ENCODE data around the gene ARIH2.

Gene ARIH2

DNA sequence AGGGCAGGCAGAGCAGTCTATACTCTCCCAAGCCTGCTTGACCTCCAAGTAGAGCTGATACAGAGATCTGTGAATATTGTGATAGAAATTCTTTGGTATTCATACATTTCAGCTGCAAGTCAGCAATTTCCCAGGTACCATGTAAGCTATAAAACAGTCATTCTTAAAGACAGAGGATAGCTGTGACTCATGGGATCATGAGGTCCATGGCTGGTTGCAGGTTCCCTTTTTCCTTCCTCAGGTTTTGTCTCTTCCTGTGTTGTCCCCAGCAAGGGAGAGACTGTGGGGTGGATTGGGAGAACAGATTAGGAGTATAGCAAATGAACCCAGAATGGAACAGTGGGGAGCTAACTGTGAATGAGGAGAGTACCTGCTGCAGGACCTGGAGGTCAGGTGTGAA lies 66.0 kb downstream of the ARIH2 start:
- H3K27ac ChIP-seq, result no peak overlapping the region
- H3K4me3 ChIP-seq, result no peak overlapping the region
- TF ChIP-seq, protein P1, sequence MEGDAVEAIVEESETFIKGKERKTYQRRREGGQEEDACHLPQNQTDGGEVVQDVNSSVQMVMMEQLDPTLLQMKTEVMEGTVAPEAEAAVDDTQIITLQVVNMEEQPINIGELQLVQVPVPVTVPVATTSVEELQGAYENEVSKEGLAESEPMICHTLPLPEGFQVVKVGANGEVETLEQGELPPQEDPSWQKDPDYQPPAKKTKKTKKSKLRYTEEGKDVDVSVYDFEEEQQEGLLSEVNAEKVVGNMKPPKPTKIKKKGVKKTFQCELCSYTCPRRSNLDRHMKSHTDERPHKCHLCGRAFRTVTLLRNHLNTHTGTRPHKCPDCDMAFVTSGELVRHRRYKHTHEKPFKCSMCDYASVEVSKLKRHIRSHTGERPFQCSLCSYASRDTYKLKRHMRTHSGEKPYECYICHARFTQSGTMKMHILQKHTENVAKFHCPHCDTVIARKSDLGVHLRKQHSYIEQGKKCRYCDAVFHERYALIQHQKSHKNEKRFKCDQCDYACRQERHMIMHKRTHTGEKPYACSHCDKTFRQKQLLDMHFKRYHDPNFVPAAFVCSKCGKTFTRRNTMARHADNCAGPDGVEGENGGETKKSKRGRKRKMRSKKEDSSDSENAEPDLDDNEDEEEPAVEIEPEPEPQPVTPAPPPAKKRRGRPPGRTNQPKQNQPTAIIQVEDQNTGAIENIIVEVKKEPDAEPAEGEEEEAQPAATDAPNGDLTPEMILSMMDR (IDR thresholded peaks at IDR 0.05), result no peak
- DNase-seq (ENCODE audit: low spot score), result no peak

DNA sequence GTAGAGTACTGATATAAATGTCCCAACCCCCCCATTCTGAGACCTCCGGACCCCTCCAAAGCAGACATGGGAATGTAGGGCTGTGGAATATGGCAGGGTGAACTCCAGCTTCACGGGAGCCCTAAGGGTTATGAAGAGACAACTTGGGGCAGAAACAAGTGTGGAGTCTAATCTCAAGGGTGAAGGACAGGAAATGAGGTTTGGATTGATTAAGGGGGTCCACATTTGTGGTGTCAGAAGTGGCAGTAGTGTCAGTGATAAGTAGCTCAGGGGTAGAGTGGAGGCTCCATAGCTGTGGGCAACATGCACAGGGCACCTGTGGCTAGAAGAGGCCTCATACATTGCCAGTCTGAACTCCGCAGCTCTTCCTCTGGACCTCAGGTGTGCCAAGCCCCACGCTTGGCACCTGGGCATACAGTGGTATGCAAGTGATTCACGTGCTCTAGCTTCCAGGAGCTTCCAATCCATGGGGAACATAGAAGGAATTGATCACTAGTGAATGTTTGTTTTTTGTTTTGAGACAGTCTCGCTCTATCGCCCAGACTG lies 67.3 kb downstream of the ARIH2 start:
- H3K27ac ChIP-seq, result no peak overlapping the region
- TF ChIP-seq, protein P1 (IDR thresholded peaks at IDR 0.05), result no peak
- no peak for DNase-seq (ENCODE audit: low spot score)
- H3K4me3 ChIP-seq, result no peak overlapping the region

DNA sequence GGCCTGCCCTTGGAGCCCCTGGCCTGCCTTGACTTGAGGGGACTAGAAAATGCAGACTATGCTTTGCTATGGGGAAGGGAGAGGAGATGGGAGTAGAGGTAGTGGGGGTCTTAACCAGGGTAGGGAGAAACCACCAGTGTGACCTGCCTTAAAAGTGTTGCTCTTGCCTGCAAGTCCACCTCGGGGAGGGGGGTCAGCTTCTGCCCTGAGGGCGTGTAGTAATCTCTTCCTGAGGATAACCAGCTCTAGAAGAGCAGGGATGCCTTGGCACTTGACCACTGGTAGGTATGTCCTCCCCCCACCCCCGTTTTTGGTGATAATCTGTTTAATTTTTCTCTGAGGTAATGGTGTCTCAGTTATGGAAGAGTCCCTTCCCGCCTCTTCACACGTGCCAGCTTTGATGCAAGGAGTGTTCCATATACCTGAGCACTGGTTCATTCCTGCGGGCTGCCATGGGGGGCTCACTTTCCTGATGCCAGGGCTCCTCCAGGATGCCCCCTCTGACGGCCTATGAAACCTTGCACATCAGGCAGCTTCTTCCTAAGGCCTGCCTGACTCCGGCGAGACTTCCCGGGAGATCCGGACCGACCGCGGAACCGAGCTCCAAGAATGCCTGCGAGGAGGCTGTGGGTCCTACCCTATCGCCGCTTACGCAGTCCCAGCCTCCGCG lies 70.6 kb downstream of the ARIH2 start:
- H3K4me3 ChIP-seq, result peak overlapping the region; percentile 80
- no peak for DNase-seq (ENCODE audit: low spot score)
- TF ChIP-seq, protein P1 (IDR thresholded peaks at IDR 0.05), result peak; percentile 15

DNA sequence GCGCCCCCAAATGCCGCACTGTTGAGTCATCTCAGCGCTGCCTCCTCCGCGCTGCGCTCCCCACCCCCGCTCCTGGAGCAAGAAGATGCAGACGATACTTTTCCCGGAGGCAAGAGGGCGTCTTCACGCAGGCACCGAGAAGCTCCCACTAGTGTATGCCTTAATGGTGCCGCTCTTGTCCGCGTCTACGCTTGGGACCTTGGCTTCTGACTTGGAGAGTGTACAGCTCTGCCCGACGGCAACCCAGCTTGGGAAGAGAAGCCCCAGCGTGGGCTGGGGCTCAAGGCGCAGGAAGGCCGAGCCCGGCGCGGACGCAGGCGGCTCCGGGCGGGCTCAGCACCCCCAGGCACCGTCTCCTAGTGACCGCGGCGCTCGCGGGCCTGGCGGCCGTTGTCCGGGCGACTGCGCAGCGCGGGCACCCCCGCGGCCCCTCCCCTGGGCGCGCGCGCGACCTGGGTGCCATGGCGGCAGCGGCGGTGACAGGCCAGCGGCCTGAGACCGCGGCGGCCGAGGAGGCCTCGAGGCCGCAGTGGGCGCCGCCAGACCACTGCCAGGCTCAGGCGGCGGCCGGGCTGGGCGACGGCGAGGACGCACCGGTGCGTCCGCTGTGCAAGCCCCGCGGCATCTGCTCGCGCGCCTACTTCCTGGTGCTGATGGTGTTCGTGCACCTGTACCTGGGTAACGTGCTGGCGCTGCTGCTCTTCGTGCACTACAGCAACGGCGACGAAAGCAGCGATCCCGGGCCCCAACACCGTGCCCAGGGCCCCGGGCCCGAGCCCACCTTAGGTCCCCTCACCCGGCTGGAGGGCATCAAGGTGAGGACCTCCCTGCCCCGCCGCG lies 71.4 kb downstream of the ARIH2 start, which contains the start of gene P4HTM:
TSS of gene P4HTM (plus strand) at position 446 of the 840 bp plus-strand sequence. CDS start at position 462, 16 bp downstream.
- TF ChIP-seq, protein P1 (IDR thresholded peaks at IDR 0.05), result no peak
- DNase-seq (ENCODE audit: low spot score), result peak; percentile 97
- H3K27ac ChIP-seq, result peak within 1 kb of the TSS; percentile 85 to 95
- H3K4me3 ChIP-seq, result peak within 1 kb of the TSS; percentile 80

More for the DNA sequence above, 70.6 kb downstream of the ARIH2 start:
- H3K27ac ChIP-seq, result peak overlapping the region; percentile 85 to 95

DNA sequence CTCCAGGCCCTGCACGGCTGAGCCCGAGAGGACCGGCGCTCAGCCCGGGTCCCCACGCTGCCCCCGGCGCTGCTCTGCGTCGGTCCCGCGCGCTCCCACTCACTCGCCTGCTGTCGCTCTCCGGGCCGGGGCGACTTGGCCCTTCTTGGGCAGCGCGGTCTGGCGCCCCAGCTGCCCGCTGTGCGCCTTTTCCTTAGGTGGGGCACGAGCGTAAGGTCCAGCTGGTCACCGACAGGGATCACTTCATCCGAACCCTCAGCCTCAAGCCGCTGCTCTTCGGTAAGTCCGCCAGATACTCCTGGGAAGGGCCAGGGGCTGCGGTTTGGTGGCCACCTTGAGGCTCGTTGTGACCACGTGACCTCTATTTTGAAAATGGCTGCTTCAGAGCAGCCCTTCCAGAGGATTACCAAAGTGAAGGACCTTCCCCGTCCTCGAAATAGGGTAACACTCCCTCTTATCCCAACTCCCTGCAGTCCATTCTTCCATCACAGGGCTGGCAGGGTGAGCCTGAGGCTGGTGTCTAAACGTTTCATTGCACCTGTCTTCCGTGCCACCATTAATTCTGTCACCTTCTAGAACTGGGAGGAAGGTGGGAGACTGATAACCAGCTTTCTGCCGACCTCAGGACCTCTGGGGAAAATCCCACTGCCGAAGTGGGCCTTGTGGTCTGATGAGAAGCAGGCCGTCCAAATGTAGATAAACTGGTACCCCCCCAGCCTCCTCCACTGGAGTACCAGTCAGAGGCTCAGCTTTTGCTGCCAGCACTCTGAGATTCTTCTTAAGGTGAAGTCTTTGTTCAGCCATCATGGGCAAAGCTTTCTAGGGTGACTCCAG lies 72.2 kb downstream of the ARIH2 start:
- TF ChIP-seq, protein P1 (IDR thresholded peaks at IDR 0.05), result no peak
- DNase-seq (ENCODE audit: low spot score), result no peak
- peak overlapping the region; percentile 85 to 95 for H3K27ac ChIP-seq
- peak overlapping the region; percentile 80 for H3K4me3 ChIP-seq

DNA sequence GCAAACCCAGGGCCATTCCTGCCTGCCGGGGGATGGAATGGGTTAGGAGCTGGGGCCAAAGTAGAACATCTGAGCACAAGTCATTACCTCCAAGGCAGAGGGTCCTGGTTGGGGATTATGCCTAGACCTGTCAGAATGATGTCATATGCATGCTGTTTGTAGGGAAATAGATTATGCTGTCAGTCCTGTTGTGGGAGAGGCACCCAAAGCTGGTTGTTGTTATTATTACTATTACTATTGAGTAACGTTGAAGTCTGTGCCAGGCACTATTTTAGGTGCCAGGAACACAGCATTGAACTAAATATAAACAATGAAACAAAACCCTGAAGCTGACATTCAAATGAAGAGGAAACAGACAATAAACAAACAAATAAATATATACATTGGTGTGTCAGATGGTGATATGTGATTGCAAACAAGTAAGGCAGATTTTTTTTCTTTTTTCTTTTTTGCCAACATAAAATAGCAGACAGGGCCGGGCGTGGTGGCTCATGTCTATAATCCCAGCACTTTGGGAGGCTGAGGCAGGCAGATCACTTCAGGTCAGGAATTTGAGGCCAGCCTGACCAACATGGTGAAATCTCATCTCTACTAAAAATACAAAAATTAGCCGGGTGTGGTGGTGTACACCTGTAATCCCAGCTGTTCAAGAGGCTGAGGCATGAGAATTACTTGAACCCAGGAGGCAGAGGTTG lies 73.4 kb downstream of the ARIH2 start:
- peak overlapping the region; percentile 85 to 95 for H3K27ac ChIP-seq
- TF ChIP-seq, protein P1 (IDR thresholded peaks at IDR 0.05), result no peak
- no peak for DNase-seq (ENCODE audit: low spot score)
- peak overlapping the region; percentile 80 for H3K4me3 ChIP-seq

All from coronary artery (tissue), 2 donors.